ENCODE measurements around the gene MAPKAPK3.

Gene MAPKAPK3

GRCh38 chr3:50617096-50617791 is at the start of gene MAPKAPK3:
Gene MAPKAPK3 (plus strand): TSS chr3:50617151. CDS start chr3:50617566, 415 bp downstream.
- DNase-seq = peak; percentile 46

GRCh38 chr3:50567386-50568167 is 49.4 kb upstream of the MAPKAPK3 start, which contains the start of gene C3orf18:
Gene C3orf18 (minus strand): TSS chr3:50567747. CDS start chr3:50565699, 2,048 bp downstream.
- peak; percentile 96 for DNase-seq

GRCh38 chr3:50568947-50569749 is 47.8 kb upstream of the MAPKAPK3 start, which contains the start of gene HEMK1:
Gene HEMK1 (plus strand): TSS chr3:50569522. CDS start chr3:50571105, 1,583 bp downstream.
- DNase-seq = peak; percentile 92

- no peak for DNase-seq
Observed at GRCh38 chr3:50570508-50571279, 46.3 kb upstream of the MAPKAPK3 start.

DNA sequence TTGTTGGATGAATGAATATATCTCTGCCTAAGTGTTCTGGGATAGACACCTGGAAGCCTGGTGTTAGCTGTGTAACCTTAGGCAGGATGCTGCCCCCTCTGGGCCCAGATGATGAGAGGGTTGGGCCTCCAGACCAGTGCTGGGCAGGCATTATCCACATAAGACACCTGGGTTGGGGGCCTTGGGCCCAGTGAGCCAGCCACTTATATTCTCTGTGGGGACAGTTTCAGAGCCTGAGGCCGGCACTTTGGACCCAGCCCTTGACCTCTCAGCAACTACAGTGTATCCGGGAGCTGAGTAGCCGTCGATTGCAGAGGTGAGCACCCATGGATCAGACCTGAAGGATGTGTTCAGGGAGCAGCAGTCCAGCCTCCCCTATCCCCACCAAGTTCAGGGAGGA is 45.5 kb upstream of the MAPKAPK3 start:
- DNase-seq = no peak

- peak; percentile 83 for DNase-seq
Observed at GRCh38 chr3:50572158-50572557, 44.8 kb upstream of the MAPKAPK3 start.

GRCh38 chr3:50572801-50573371 is 44.1 kb upstream of the MAPKAPK3 start:
- no peak for DNase-seq

GRCh38 chr3:50573566-50574443 is 43.1 kb upstream of the MAPKAPK3 start:
- peak; percentile 65 for DNase-seq

- peak; percentile 66 for DNase-seq
Observed at GRCh38 chr3:50574444-50574831, 42.5 kb upstream of the MAPKAPK3 start.

DNA sequence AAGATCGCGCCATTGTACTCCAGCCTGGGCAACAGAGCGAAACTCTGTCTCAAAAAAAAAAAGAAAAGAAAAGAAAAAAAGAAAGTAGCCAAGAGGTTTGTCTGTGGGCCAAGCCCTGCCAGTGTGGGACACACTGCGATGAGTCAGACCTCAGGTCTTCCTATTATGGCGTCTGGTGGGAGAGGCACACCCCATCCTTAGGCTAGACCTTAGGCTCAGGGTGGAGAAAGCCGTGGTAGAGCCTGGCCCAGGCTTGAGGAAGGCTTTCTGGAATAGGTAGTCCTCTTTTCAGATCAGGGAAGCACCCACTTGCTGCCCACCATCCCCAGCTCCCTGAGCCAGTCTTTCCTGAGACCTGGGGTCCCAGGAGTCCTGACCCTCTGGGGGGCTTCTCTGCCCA is 41.6 kb upstream of the MAPKAPK3 start:
- DNase-seq = no peak

DNA sequence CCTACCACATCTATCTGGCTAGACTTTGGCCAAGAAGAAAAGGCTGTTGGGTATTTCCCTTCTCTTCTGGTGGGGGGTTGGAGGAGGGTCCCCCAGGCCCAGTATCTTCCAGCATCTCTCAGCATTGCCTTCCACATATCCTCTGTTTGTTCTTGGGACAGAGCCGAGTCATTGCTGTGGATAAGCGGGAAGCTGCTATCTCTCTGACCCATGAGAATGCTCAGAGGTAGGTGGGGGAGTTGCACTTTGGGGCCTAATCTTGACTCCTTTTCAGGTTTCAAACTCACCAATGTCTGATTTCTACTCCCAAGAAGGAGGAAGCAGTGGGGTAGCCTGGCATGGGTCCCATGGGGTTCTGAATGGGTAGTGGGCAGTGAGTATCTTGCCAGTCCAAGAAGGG is 39.6 kb upstream of the MAPKAPK3 start:
- no peak for DNase-seq

DNA sequence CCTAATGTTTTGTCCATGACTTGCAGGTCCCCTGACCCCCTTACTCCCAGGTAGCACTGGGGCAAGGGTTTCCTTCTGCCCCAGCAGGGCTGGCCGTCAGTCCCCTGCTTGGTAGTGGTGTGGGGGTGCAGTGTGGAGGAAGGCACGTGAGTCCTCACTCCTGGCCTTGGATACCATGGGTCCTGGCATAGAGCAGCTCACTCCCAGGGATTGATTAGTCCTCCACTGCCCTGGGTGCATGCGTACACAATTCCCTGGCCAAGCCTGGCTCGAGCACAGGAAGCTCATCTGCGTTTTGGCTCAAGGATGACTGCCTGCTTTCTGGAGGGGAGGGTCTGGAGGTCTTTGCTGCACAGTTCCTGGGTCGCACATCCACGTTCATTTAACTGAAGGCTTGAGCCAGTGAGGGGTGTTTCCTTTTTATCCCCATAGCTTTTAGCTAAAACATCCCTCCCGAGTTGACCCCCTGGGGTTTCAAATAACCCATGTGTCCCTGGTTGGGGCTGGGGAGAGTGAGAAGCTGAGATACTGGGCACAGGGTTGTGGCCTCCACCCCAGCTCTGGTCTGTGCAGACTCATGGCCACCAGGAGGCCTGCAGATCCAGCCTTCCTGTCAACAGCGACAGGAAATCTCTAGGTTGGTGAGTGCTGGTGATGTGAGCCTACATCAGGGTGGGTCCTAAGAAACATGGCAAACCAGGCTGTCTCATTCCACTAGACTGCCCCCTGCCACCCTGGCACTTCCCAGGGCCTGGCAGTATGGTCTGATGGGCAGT is 36.1 kb upstream of the MAPKAPK3 start:
- no peak for DNase-seq

- DNase-seq = no peak
Observed at GRCh38 chr3:50581459-50581842, 35.5 kb upstream of the MAPKAPK3 start.

GRCh38 chr3:50582083-50582482 is 34.9 kb upstream of the MAPKAPK3 start:
- no peak for DNase-seq

DNA sequence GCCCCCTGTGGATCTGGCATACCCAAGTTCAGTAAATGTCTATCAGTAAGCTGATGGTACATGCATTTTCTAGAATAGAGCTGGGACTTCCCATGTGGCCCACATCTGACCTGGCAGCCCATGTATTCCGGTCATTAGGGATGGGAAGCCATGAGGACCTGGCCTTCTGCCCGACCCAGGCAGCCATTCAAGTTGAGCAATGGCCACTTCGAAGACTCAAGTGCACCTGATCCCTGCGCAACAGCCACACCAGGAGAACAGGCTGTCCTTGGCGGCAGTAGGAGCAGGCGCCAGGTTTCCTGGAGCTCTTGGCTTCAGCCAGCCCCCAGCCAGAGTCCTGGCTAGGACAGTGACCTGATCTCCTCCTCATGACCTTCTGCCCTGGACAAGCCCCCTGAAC is 33.1 kb upstream of the MAPKAPK3 start:
- no peak for DNase-seq

DNA sequence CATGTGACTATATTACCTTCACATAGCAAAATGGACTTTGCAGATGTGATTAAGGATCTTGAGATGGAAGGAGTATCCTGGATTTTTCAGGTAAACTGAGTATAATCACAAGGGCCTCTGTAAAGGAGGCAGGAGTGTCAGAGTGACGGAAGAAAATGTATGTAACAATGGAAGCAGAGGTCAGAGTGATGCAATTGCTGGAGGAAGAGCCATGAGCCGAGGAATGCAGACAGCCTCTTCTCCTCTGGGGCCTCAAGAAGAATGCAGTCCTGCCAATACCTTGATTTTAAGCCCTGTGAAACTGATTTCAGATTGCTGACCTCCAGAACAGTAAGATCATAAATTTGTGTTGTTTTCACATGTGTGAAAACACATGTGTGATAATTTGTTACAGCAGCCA is 32.6 kb upstream of the MAPKAPK3 start:
- DNase-seq = no peak

DNA sequence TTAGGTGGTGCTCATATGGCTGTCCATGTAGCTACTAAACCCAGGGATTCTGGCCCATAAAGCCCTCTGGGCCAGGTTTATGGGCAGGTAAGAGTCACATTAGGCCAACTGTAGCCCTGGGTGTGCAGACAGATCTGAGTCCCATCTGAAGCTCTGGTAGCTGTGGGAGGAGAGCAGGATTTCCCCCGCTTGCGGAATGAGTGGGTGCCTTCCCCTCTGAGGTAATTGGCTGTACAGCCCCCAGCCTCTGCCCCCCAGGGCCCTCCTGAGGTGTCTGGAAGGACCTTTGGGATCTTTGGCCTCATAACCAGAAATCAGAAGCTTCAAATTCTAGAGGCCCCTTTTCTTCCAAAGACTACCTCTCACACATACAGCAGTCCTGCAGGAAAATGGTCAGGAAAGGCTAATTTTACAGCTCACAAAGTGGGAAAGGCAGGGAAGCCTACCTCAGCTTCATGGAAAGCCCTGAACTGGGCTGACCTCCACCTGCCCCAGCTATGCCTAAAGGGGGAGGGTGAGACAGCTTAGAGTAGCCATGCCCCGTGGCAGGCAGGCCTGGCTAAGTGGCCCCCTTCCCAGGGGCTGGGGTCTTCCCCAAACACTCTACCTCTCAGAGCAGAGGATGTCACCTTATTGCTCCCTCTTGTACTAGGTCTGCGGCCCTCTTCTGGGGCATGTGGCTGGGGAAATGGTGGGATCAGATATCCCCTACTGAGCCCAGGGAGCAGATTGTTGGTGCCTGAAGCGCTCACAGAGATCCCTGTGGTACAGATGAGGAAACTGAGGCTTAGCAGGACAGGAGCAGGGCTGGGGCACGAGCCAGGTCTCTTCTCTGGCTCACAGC is 30.8 kb upstream of the MAPKAPK3 start:
- no peak for DNase-seq

DNA sequence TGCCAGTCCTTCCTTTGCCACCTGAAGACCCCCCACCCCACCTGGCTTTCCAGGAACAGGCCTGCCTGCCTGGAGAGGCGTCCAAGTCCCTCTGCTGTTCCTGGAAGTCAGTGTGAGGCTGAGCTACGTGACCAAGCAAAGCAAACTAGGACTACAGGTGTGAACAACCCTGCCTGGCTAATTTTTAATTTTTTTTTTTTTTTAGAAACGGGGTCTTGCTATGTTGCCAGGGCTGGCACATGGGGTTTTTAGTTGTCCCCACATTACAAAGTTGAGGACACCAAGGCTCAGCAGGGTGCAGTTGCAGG is 30.2 kb upstream of the MAPKAPK3 start:
- DNase-seq = no peak

DNA sequence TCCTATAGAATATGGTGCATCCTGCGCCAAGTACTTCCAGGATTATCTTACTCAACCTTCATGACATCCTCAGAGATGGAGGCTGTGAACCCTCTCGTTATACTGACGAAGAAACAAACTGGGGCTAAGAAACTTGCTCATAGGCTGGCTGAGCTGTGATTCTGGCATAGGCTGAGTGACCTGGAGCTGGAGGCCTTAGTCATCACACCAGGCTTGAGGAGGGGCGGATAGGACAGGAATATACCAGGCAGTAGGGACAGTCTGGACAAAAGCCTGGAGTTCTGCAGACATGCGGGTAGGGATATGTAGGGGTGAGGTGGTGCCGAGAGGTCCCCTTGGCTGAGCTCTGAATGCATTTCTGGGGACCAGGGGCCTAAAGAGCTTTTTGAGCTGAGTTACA is 29.6 kb upstream of the MAPKAPK3 start:
- no peak for DNase-seq
